ENCODE data around the gene CAPN5.
A peak's percentile ranks its signal among the peaks of the same experiment; 100 is the strongest.

Gene CAPN5

DNA sequence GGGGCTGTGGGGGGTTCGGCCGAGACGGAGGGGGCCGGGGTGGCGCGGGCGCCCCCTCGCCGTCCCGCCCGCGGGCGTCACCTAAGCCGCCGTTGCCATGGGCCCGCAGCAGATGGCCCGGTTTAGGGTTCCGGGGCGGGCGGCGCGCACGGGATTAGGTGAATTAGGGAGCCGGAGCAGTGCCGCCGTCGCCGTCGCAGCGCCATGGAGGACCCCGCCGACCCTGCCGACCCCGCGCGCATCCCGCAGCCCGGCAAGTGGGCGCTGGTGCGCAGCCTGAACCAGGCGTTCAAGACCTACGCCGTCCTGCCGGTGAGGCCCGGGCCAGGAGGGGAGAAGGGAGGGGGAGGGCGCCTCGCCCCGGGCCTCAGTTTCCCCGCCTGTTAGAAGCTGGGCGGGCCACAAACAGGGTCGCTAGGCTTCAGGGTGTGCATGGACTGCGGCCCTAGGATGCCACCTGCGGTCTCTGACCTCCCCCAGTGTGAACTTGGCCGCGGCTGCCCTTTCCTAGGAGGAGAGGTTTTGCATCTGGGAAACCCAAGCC, 71.4 kb downstream of the CAPN5 start:
- no peak for DNase-seq

DNA sequence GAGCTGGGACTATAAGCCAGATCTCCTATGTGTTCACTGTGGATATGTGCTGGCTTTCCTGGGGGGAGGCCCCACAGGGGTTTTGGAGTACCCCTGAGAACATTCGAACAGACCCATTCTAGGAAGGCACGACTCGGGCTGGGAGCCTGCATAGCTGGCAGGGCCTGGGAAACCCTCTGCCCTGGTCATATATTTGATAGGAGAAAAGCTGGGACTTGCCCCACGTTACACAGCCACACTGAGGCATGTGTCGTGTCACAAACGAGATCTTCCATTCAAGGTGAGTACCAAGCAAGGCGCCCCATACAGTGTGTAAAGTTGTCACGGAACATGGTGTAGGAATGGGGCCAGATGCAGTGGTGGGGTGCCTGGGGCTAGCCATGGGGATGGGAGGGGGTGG, 72.4 kb downstream of the CAPN5 start:
- no peak for DNase-seq

DNA sequence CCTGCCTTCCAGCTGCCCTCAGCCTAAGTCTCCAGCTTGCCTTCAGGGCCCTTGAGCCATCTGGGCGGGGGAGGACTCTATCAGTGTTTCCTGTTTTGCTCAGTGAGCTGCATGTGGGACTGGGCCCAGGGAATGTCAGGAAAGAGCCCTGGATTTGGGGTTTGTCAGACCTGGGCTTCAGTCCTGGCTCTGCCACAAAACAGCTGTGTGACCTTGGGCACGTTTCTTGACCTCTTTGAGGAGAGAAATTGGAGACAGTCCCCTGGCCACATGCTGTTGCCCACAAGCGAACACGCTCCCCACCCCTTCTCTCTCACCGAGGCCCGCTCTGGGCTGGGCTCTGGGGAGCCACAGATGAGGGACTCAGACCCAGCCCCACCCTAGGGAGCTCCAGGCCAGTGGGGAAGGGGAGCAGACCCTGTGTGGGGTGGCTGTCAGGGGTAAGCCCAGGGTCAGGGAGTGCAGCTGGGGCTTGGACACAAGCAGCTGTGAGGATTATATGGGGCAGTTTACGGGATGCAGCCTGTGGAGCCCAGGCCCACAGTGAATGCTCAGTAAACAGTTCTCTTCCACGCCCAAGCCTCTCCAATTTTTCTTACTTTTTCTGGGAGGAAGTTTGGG, 73.6 kb downstream of the CAPN5 start:
- DNase-seq = no peak

DNA sequence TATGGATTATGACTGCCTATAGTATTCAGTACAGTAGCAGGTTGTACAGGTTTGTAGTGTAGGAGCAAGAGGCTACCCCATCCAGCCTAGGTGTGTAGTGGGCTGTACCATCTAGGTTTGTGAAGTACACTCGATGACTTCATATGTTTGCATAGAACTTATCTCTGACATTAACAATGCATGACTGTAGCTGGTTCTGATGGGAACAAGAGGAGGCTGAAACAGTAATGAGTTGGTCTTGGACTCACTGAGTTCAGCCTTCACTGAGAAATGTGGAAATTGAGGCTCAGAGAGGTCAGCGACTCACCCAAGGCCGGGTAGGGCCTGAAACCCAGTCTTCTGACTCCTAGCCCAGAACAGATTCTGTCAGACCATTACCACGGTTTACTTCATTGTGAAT, 74.3 kb downstream of the CAPN5 start:
- no peak for DNase-seq

DNA sequence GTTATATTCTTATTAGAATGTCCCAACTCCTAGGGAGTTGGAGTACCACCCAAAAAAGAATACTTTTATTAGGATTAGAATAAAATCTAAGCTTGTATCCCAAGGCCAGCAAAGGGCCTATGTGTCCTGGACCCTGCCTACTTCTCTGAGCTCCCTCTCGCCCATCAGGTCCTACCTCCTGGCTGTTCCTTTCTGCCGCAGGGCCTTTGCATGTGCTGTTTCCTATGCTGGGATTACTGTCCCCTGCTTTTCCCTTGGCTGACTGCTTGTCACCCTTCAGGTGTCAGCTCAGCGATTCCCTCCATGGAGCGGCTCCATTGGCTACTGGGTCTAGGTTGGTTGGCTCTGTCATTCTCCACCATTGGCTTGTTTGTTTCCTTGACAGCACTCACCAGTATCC, 74.7 kb downstream of the CAPN5 start:
- DNase-seq = no peak

DNA sequence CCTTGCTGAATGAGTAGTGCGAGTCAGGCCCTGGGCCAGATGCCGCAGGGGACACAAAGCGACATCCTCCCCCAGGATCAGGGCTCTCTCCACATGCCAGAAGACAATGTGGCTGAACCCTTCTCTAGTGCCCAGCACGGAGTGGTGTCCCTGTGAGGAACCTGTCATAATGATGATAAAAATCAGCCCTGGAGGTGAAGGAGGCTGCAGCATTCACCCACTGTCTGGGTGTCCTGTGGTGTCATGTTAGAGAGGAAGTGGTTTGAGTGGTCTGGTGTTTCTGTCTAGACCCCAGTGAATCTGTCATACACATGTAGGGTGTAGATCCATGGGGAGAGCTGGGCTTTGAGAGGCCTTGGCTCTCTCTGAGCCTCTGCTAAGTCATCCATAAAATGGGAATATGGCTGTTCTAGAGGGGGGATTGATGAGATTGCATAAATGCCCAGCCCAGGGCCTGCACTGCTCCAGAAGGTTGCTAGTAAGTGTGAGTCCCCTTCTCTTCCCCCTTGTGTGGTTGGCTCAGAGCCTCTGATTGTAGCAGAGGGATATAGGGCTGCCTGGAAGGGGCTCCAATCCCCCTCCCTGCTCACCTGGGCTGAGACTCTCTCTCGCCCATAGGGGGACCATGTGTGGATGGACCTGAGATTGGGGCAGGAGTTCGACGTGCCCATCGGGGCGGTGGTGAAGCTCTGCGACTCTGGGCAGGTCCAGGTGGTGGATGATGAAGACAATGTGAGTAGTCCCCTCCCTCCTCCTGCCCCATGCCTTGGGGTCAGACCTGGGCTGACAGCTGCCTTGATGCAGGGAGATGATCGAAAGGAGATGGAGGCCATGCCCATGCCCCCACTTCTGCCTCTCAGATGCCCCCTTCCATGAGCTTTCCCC, 75.6 kb downstream of the CAPN5 start:
- no peak for DNase-seq

DNA sequence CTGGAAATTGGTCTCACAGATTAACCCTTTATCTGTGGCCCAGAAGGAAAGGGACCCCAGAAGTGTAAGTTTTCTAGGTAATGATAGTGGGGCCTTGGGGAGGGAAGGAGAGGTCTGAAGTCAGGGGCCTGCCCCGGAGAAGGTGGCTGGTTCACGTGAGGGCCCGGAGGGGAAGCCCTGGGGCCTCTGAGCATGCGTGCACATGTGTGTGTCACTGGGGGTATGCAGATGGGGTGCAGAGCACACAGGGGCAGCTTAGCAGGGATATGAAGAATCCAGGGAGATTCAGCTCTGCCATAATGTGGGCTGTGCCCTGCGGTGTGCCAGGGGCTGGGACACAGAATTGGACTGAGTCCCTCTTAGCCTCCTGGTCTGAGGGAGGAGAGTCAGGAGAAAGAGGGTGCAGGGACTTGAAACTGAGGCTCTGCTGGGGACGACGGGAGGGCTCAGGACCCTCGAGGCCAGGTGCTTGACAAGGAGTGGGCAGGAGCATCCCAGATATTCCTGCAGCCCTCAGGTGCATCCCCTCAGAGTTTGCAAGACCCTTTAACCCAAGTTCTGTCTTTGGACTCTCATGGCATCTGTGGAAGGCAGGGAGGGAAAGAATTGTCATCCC, 76.7 kb downstream of the CAPN5 start:
- no peak for DNase-seq

DNA sequence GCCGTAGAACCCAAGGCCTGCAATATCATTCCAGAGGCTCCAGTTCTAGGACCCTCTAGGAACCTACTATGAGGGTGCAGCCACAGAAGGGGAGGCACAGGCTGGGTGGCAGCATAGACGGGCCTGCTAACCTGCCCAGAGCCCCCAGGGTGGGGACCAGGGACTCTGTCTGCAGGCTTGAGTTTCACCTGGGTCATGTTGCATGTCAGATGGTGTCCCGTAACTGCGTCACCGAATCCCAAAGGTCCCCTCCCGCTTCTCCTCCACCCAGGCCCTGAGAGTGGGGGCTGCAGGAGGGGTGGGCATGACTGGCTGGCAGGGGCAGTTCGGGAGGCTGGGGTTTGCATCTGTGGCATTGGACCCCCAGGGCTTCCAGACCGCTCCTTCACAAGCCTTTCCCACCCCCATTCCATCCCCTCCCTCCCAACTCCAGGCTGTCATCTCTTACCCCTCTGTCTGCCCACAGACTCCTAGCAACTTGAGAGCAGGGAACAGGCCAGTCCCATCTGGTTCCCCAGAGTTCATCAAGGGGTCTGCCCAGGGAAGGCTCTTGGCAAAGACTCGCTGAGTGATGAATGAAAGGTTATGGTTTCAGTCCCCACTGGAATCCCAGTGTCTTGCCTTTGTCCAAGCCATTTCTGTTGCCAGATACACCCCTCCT, 77.6 kb downstream of the CAPN5 start:
- no peak for DNase-seq

DNA sequence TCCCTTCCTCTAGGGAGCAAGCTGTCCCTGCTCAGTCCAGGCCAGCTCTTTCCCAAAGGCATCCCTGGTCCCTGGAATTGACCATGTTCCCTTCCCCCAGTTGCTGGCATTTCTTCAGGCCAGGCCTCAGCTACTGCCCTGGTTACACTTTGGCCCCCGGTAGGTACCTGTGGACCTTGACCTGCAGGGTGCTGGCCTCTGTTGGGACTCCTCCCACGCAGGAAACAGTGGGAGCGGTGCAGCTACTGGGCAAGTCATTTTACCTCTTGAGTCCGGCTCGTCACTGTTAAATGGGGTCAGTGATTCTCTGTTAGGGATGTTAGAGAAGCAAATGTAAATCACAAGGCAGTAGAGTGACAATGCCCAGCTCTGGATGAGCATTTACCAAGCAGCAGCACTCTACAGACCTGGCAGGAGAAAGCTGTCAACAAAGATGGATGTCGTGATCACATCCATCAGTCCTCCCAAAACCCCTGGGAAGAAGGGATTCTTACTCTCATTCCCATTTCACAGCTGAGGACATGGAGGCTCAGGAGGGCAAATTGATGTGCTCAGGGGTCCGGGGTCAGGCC, 78.2 kb downstream of the CAPN5 start:
- DNase-seq = no peak

DNA sequence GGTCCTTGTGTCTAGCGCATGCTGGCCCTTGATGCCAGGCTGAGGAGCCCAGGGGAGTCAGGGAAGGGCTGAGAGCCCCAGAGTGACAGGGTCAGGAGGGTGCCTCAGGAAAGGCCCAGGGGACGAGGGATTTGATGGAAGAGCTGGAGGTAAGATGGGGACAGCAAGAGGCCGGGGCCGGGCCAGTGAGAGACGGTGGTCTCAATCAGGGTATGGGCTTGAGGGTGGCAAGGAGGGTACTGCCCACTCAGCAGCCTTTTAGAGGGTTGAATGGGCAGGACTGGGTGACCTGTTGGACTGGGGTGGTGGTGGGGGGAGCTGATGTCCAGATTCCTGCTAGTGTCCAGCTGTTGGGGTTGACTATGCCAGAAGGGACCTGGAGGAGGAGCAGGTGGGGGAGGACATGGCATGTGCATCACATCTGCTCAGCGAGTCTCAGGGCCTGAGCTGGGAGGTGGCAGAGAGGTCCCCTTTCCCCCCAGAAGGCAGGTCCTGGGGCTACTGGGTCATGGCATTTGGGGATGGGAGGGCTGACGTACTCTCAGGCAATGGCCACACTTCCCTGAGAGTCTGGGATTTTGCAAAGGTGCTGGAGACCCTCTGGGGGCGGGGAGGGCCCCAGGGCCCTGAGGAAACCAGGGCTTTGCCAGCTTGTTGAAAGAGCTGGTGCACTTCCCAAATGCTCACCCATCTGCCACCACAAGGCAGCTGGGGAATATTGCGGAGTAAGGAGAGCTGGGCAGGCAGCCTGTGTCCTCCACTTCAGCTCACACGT, 79.7 kb downstream of the CAPN5 start:
- no peak for DNase-seq

DNA sequence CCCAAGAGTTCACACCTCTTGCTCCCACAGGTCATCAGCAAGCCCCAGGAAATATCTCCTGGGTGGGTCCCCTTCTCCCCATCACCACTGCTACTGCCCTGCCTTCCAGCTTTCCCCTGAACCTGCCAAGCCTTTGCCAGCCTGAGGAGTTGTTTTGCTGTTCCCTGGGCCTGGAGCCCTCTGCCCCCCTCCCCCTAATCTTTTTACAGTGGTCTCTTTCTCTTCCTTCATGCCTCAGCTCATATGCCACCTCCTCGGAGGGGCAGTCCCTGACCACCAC, 80.2 kb downstream of the CAPN5 start:
- DNase-seq = peak; percentile 43

DNA sequence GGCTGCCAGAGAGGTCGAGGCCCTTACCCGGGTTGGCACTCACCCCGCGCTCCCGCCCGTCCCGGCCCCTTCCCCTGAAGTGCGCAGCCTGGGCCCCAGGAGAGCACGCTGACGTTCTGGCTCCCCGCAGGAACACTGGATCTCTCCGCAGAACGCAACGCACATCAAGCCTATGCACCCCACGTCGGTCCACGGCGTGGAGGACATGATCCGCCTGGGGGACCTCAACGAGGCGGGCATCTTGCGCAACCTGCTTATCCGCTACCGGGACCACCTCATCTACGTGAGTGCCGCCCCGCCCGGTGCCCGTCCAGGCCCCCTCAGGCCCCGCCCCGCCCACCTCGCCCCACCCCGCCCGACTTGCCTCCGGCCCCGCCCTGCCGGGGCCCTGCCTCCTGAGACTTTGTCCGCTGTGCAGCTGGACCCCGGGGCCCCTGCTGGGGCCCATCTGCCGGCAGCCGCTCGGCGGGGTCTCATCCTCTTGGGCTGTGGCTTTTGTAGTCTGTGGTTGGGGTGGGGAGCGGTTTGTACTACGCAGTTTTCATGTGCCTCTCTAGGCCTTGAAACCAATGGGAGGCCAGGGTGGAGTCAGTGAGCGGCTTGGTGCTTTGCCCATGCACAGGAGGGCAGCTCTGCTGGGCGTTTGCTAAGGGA, 81.0 kb downstream of the CAPN5 start:
- peak; percentile 83 for DNase-seq

DNA sequence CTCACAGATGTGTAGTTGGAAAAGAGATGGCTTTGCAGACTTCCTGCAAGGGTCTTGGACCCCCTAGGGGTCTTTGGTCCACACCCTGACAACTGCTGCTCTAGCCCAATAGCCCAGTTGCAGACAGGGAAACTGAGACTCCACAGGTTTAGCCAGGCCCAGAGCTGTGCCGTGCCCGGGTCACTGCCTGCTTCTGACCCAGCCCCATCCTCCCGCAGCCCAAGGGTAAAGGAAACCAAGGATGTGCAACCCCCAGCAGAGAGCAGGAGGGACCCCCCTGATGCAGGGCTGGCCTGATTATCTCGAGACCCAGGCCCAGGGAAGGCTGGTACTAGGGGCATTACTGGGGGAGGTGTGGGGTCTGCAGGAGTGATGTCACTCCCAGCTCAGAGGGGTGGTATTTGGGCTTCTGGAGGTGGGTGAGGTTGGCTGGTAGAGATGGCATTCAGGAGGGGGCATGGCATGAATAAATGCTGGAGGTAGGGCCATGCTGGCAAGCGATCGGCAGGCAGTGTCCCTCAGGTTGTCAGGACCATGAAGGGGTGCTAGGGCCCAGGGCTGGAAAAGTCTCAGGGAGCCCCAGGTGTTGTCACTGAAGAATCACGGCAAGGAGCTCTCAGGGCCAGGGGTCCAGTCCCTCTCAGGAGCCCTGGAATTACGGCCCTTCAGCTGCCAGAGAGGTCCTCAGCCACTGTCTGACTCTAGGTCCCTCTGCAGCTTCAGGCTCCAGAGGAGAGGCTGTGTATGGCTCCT, 82.4 kb downstream of the CAPN5 start:
- DNase-seq = no peak

DNA sequence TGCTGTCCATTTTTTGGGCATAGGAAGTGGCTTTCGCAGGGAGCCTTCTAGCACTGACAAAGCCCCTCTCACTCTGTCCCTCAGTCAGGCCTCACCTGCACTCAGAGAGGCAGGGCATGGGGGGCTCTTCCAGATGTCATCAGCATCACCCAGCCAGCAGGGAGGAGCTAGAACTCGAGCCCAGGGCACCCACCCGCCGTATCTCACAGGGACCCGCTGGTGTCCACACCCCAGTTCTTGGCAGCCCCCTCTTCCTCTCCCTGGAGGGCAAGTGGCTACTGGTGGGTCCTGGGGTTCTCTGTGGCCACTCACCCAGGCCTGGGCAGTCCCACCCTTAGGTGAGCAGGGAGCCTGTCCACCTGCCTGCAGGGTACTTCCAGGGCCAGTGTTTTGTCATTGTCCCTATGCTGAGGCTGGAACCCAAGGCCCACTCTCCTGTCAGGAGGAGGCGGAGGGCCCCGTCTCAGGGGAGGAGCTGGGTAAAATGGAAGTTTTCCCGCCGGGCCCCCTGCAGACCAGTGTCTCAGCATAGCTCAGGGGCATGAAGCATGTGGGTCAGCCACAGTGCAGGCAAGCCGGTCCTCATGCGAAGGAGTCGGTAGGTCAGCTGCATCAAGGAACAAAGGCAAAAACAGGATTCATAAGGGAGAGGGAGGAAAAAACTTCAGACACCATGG, 83.1 kb downstream of the CAPN5 start:
- peak; percentile 55 for DNase-seq

DNA sequence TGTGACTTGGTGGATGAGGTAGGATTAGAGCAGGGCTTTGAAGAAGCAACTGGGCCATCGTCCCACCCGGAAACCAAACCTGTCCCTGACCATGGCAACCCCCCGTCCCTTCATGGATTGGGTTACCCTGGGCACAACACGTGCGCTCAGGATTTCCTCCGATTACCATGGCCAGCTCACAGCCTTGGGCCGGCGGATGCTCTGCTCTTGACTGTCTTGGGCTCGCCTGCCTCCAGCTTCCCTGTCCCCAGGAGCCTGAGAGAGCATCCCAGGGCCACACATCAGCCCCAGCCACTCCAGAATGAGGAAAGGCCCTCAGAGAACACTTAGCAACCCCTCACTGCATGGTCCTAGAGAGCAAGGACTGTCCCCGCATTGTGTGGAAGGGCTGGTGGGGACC, 84.1 kb downstream of the CAPN5 start:
- no peak for DNase-seq

DNA sequence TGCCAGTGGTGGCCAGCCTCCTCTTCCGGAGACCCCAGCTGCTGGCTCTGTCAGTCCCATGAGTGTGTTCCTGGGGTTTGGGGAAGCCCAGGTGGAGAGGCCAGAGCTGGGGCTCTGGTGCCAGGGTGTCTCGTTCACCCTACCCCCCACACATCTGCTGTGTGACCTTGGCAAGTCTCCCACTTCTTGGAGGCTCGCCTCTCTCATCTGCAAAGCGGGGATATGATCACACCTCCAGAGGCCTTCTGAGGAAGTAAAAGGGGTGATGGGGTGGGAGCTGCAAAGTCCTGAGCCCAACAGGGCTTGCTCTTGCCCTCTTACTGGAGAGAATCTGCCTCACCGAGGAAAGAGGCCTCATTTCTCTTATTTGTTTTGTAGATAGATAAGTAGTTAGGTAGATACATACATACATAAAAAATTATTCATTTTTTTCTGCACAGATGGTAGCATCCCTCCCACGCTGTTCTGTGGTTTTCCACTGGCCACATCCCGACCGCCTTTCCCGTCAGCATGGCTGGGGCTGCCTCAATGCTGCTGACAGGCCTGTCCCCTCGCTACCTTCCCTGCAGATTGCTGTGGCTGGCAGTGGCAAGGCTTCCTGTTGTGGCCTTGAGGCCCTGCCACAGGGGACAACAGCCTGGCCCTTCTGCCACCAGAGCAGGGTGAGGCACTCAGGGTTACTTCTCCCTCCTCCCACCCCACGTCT, 85.2 kb downstream of the CAPN5 start:
- DNase-seq = peak; percentile 1

DNA sequence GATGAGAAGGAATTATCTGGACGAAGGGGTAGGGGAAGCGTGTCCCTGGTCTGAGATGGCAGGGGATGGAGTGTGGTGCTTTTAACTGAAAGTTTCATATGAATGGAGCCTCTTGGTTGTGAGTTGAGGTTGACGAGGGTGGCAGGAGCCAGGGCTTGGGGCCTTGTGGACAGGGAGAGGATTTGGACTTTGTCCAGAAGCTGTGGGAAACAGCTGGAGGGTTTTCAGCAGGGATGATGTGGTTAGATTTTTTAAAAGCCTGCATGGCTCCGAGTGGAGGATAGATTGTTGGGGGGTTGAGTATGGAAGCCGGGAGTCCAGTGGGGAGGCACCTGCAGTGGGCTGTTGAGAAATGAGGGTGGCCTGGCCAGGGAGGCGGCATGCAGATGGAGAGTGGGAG, 86.1 kb downstream of the CAPN5 start:
- peak; percentile 4 for DNase-seq

DNA sequence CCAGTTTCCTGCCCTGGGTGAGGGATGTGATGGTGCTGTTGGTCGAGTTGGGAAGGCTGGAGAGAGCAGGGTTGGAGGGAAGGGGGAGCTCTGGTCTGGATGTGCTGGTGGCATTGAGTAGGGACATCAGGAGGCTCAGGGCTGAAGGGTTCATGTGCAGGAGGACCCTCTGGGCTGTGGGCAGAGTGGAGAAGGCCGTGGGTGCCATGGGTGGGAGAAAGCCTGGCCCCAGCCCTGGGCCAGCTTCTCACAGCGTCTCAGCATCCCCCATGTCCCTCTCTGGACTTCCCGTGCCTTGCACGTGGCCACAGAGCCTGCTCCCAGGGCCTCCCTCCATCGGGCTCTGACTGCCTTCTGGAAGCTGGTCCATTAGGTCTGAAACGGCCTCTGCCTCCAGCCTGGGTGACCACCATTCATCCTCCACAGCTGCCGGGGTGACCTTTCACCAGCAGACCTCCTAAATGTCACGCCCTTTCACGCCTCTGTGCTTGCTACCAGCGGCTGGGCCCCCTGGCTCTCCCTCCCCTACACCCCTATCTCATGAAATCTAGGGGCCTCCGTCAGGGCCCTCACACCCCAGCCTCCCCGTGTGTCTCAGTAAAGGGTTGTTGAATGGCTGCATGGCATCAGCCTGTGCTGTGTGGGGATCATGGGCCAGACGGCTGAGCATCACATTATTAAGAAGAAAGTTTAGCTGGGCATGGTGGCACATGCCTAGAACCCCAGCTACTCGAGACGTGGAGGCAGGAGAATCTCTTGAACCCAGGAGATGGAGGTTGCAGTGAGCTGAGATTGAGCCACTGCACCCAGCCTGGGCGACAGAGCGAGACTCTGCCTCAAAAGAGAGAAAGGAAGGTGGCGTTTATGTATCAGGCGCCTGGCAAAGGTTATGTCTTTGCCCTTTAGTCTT, 86.8 kb downstream of the CAPN5 start:
- DNase-seq = no peak
